ENCODE data around the gene BMF.
"Not testable (repeated sequence)": the region's sequence is repeated elsewhere in the genome, so short reads cannot be mapped to it uniquely, and the experiment has no call there.

The BMF gene

GRCh38 chr15:40151499-40151898, 42.8 kb upstream of the BMF start:
- Histone ChIP-seq H3K27ac (no peak overlapping the region), H3K9me3 (ENCODE audit: severe bottlenecking) (no peaks in the 10 kb centered on the region), H3K4me3 (ENCODE audit: low read depth, low read length) (no peak overlapping the region), H3K27me3 (ENCODE audit: insufficient read depth, low read depth, severe bottlenecking) (no peaks in the 10 kb centered on the region), H3K36me3 (no peaks in the 10 kb centered on the region)
- TF ChIP-seq CTCF (IDR thresholded peaks at IDR 0.05; ENCODE audit: low read depth, low read length) = no peak
- no peak for DNase-seq

GRCh38 chr15:40150163-40150925, 41.7 kb upstream of the BMF start:
- H3K36me3 ChIP-seq = no peaks in the 10 kb centered on the region
- no peaks in the 10 kb centered on the region for H3K27me3 ChIP-seq (ENCODE audit: insufficient read depth, low read depth, severe bottlenecking)
- no peak overlapping the region for H3K27ac ChIP-seq
- no peak for TF ChIP-seq CTCF (IDR thresholded peaks at IDR 0.05; ENCODE audit: low read depth, low read length)
- no peak for DNase-seq
- H3K9me3 ChIP-seq (ENCODE audit: severe bottlenecking) = no peaks in the 10 kb centered on the region
- H3K4me3 ChIP-seq (ENCODE audit: low read depth, low read length) = no peak overlapping the region

GRCh38 chr15:40149339-40149738, 40.7 kb upstream of the BMF start:
- Histone ChIP-seq H3K4me3 (ENCODE audit: low read depth, low read length) (no peak overlapping the region), H3K9me3 (ENCODE audit: severe bottlenecking) (no peaks in the 10 kb centered on the region), H3K27me3 (ENCODE audit: insufficient read depth, low read depth, severe bottlenecking) (no peaks in the 10 kb centered on the region), H3K27ac (no peak overlapping the region), H3K36me3 (no peaks in the 10 kb centered on the region)
- TF ChIP-seq CTCF (IDR thresholded peaks at IDR 0.05; ENCODE audit: low read depth, low read length) = no peak
- no peak for DNase-seq

GRCh38 chr15:40146037-40146436, 37.4 kb upstream of the BMF start:
- DNase-seq = no peak
- Histone ChIP-seq H3K27me3 (ENCODE audit: insufficient read depth, low read depth, severe bottlenecking) (no peaks in the 10 kb centered on the region), H3K36me3 (no peaks in the 10 kb centered on the region), H3K4me3 (ENCODE audit: low read depth, low read length) (no peak overlapping the region), H3K27ac (no peak overlapping the region), H3K9me3 (ENCODE audit: severe bottlenecking) (no peaks in the 10 kb centered on the region)
- no peak for TF ChIP-seq CTCF (IDR thresholded peaks at IDR 0.05; ENCODE audit: low read depth, low read length)

GRCh38 chr15:40142428-40142827, 33.7 kb upstream of the BMF start:
- Histone ChIP-seq H3K36me3 (no peaks in the 10 kb centered on the region), H3K9me3 (ENCODE audit: severe bottlenecking) (no peaks in the 10 kb centered on the region), H3K27me3 (ENCODE audit: insufficient read depth, low read depth, severe bottlenecking) (no peaks in the 10 kb centered on the region), H3K4me3 (ENCODE audit: low read depth, low read length) (no peak overlapping the region), H3K27ac (no peak overlapping the region)
- DNase-seq = no peak
- TF ChIP-seq CTCF (IDR thresholded peaks at IDR 0.05; ENCODE audit: low read depth, low read length) = no peak

- not testable (repeated sequence) for DNase-seq; H3K36me3 ChIP-seq; H3K27me3 ChIP-seq (ENCODE audit: insufficient read depth, low read depth, severe bottlenecking); H3K9me3 ChIP-seq (ENCODE audit: severe bottlenecking); H3K4me3 ChIP-seq (ENCODE audit: low read depth, low read length); H3K27ac ChIP-seq
Observed at GRCh38 chr15:40138201-40138570, 29.5 kb upstream of the BMF start.
